NCI-H1417 (cell line): Measurements from ENCODE around the gene PRRT3.
A peak's percentile ranks its signal among the peaks of the same experiment; 100 is the strongest.
"Not testable (repeated sequence)": the region's sequence is repeated elsewhere in the genome, so short reads cannot be mapped to it uniquely, and the experiment has no call there.

ENCODE experiments used
- DNase-seq, 3 experiments: peaks; one replicate each; lab custom pipeline; 2025; lab: John Stamatoyannopoulos, UW

The PRRT3 gene

DNA sequence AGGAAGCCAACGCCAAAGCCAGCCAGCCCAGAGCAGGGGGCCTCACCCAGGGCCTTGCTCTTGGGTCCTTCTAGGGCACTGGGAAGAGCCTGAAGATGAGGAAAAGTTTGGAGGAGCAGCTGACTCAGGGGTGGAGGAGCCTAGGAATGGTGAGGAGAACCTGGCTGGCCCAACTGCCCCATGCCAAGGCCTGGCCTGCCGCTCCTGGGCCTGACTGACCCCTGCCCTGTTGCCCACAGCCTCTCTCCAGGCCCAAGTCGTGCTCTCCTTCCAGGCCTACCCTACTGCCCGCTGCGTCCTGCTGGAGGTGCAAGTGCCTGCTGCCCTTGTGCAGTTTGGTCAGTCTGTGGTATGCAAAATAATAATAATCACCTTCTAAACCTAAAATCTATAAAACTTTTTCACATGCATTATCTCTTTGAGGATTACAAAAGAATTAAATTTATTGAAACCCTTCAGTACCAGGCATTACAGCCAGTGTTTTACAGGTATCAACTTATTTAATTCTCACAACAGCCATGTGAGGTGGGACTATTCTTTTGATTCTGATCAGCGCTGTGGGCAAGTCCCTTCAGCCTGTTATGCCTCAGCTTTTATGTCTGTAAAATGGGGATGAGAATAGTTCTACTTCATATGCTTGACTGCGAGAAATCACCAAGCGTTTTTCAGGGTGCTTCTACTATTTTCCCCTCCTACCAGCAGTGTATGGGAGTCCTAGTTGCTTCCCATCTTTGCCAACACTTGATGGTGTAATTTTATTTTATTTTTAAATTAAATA is 33.8 kb downstream of the PRRT3 start:
- no peak for DNase-seq

DNA sequence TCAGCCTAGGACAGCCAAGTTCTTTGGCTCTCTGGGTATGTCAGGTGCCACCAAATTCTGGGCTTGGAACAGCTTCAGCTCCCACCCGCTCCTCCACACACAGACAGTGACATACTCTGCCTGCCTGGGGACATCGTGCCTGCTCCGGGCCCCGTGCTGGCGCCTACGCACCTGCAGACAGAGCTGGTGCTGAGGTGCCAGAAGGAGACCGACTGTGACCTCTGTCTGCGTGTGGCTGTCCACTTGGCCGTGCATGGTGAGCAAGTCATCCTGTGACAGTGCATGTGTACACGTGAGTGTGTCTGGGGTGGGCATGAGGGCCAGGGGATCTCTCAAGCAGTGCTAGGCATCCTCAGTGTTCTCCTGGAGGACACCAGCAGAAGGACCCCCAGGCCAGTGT is 34.4 kb downstream of the PRRT3 start:
- no peak for DNase-seq

- DNase-seq: peak; percentile 53 to 75 (median 72)
Observed at GRCh38 chr3:9916734-9917680, 35.2 kb downstream of the PRRT3 start, which contains the start of gene IL17RC. IL17RC (plus strand) TSS chr3:9917098; CDS start chr3:9917316, 218 bp downstream.

DNA sequence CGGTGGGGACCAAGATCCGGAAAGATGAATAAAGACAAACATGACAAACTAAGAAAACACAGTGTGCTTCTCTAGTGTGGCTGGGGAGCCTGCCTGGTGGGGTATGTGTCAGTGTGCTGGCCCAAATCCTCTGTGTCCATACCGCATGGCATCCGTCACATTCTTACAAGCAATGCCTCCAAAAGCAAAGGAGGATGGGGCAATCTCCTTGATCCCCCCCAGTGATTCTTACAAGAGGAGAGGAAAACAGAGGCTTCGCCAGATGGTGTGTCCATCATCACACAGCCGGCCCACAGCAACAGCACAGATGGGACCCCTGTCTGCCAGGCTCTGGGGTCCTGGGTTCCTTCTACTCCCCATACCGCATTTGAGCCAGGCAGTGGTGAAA is 35.9 kb downstream of the PRRT3 start:
- DNase-seq: peak in 1 of 3 experiments; percentile 27

DNA sequence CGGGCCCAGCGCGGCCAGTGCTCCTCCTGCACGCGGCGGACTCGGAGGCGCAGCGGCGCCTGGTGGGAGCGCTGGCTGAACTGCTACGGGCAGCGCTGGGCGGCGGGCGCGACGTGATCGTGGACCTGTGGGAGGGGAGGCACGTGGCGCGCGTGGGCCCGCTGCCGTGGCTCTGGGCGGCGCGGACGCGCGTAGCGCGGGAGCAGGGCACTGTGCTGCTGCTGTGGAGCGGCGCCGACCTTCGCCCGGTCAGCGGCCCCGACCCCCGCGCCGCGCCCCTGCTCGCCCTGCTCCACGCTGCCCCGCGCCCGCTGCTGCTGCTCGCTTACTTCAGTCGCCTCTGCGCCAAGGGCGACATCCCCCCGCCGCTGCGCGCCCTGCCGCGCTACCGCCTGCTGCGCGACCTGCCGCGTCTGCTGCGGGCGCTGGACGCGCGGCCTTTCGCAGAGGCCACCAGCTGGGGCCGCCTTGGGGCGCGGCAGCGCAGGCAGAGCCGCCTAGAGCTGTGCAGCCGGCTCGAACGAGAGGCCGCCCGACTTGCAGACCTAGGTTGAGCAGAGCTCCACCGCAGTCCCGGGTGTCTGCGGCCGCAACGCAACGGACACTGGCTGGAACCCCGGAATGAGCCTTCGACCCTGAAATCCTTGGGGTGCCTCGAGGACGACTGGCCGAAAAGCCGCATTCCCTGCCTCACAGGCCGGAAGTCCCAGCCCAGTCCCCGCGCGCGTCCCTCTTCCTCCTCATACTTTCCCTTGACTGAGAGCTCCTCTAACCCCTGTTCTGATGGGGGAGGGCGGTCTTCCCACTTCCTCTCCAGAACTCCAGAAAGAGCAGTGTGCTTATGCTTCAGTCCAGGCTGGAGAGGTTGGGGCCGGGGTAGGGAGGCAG is 36.7 kb downstream of the PRRT3 start:
- DNase-seq: peak; percentile 22 to 74 (median 71)

- DNase-seq: peak in 1 of 3 experiments; percentile 73
Observed at GRCh38 chr3:9914559-9915253, 37.5 kb downstream of the PRRT3 start.

DNA sequence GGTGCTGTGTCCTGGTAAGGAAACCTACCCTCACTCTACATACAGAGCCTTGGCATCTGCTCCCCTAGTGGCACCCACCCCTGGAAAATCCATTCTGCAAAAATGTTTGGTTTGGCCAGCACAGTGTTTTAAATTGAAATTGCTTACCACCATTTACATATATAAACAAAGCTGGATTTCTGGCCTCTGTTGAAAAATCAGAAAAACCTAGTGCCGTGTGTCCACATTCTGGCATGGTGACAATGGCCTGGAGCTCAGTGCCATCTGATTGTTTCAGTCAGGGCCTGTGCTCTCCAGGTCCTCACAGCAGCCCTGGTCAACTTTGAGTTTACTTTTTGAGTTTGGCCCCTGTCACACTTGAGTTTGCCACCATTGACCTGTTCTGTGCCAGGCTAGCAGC is 38.2 kb downstream of the PRRT3 start:
- DNase-seq: no peak

DNA sequence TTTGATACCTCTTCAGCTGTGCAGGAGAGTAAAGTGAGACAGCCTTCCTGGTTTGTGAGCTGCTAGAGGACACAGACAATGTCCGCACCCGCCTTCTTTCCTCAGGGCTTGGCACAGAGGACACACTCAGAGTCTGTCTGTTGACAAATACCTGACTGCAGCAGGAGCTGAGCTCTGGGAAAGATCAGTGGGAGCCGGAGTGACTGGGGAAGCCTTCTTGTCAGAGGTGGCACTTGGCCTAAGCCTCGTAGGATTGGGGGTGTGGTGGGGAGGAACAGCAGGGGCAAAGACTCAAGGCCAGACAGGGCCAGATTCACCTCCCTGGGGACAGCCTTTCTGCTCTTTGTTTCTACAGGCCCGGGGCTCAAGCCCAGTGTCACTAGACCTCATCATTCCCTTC is 38.6 kb downstream of the PRRT3 start:
- no peak for DNase-seq

- DNase-seq: no peak
Observed at GRCh38 chr3:9912294-9912935, 39.8 kb downstream of the PRRT3 start.

DNA sequence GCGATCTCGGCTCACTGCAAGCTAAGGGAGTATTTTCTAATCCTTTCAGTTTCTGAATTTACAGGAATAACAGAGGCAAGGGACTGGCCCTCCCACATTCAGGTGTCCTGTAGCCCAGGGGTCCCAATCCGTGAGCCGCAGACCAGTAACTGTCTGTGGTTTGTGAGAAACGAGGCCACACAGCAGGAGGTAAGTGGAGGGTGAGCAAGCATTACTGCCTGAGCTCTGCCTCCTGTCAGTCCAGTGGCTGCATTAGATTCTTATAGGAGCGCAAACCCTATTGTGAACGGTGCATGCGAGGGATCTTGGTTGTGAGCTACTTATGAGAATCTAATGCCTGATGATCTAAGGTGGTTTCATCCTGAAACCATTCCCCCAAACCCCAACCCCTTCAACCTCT is 40.3 kb downstream of the PRRT3 start:
- DNase-seq: no peak

DNA sequence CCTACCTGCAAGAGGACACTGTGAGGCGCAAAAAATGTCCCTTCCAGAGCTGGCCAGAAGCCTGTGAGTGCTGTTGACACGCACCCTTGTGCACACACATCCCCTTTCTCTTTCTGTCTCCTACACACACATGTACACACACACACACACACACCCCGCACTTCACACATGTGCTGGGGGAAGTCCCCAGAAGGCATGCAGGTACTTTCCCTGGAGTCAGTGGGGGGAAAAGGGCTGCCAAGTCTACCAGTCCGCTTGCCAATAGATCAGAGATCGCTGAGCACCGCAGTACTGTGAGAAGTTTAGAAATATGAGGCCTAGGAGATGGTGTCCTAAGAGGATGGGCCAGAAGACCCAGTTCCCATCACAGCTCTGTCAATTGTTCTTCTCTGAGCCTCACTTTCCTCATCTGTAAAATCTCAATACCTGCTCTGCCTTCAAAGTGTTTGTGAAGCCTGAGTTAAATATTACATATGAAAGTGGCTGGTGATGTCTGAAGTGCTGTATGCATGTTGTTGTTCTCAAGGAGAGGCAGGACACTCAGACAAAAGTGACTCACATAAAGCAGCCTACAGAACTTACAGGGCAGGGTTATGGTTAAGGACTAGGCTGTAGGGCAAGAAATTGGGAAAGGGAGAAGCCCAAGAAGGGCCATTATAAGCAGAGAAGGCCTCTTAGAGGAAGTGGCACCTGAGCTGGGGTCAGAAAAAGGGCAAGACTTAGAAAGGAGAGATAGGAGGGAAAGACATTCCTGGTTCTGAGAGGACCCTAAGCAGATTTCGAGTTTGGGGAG is 42.8 kb downstream of the PRRT3 start:
- DNase-seq: no peak

- DNase-seq: no peak
Observed at GRCh38 chr3:9908286-9908685, 43.9 kb downstream of the PRRT3 start.

GRCh38 chr3:9906480-9906879 is 45.7 kb downstream of the PRRT3 start:
- DNase-seq: no peak

GRCh38 chr3:9903904-9904303 is 48.3 kb downstream of the PRRT3 start:
- DNase-seq: no peak

GRCh38 chr3:9903238-9903624 is 49.0 kb downstream of the PRRT3 start:
- no peak for DNase-seq

- peak in 2 of 3 experiments; percentile 28 to 43 for DNase-seq
Observed at GRCh38 chr3:9902372-9903237, 49.6 kb downstream of the PRRT3 start, which contains the start of gene IL17RE. IL17RE (plus strand) TSS chr3:9902848; CDS start chr3:9902933, 85 bp downstream.

DNA sequence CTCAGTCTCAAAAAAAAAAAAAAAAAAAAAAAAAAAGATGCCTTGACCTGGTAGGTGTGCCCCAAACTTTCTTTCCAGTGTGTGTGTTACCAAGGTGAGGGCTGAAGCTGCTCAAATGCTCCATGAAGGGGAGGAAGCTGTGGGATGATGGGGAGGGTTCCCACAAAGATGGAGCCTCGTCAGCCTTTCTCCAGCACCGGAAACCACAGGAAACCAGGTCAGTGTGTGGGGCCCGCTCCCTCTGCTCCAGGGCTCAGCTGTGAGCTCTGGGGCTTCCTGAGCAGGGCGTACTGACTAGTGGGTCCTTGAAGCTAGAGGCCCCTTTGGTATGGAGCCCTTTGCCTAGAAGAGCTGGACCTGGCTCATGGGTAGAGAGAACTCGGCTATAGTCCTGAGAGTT is 50.2 kb downstream of the PRRT3 start:
- no peak for DNase-seq

GRCh38 chr3:9900965-9901415 is 51.2 kb downstream of the PRRT3 start:
- not testable (repeated sequence) for DNase-seq
